Left lung (tissue), 10 donors: ENCODE data around the gene EEF1AKMT2. TPM values are rescaled to one million over a fixed set of nuclear protein-coding genes. Genes with fewer than 3 reads are reported as not detected.
A peak's percentile ranks its signal among the peaks of the same experiment; 100 is the strongest.

ENCODE experiments used
- ATAC-seq: fragments of 200-7000 bp; cut with Tn5 transposase; one replicate; pipeline ENCODE4 v1.9.1; 2020; ENCODE audit warnings: moderate library complexity
- DNase-seq, 4 donors: peaks; one replicate each; pipeline ENCODE4 v3.0.0-alpha.2; 2013 to 2020
- H3K27ac ChIP-seq, 2 donors: fragments of 200-600 bp; sonication (generic) in 1 of 2; one replicate each; pipeline versions ENCODE4 v1.5.0 to v1.8.0; 2020 to 2021
- H3K27me3 ChIP-seq, 2 donors: fragments of 200-600 bp; sonication (generic) in 1 of 2; one replicate each; pipeline versions ENCODE4 v1.5.0 to v1.8.0; 2020 to 2021
- H3K36me3 ChIP-seq, 2 donors: fragments of 200-600 bp; sonication (generic) in 1 of 2; one replicate each; pipeline versions ENCODE4 v1.5.0 to v1.8.0; 2020 to 2021
- H3K4me1 ChIP-seq, 2 donors: fragments of 200-600 bp; one replicate each; pipeline ENCODE4 v1.8.0; 2021
- H3K4me3 ChIP-seq, 2 donors: fragments of 200-600 bp; sonication (generic) in 1 of 2; one replicate each; pipeline versions ENCODE4 v1.5.0 to v1.8.0; 2020 to 2021; ENCODE audit warnings: mild to moderate bottlenecking in 1 of 2
- H3K9me3 ChIP-seq, 2 donors: fragments of 200-600 bp; sonication (generic) in 1 of 2; one replicate each; pipeline versions ENCODE4 v1.5.0 to v1.8.0; 2020 to 2021
- intact Hi-C, 2 donors: fragments of 100-400 bp; cut with DNase I; formaldehyde crosslinking; loops; one replicate each; pipeline versions ENCODE4 v1.11.2 to v1.14.2; 2022
- polyA plus RNA-seq, 6 donors: library from polyadenylated mRNA; unstranded; fragments of 120-200 nt; gene quantifications; one replicate each; pipeline ENCODE4 v1.2.1, GENCODE V29; 2013; ENCODE audit not compliant: insufficient read length in 6 of 6
- total RNA-seq, 2 donors: library from RNA; stranded (reverse); fragmentation: NEBNext Ultra II Directional; extraction: Animal tissue kit (Norgen Biotek cat#: 25700); gene quantifications; one replicate each; pipeline ENCODE4 v1.2.1, GENCODE V29; 2021
- TF ChIP-seq, protein P1 (sequence below), 2 donors: fragments of 200-600 bp; sonication (generic) in 1 of 2; IDR thresholded peaks; one replicate each; pipeline versions ENCODE4 v1.5.0 to v1.8.0; 2021; ENCODE audit warnings: antibody characterized with exemption in 2 of 2
- donor health status: DM: no; HTN: yes; CAD: no.
- donor health status: DM: no; HTN: no; CAD: no.

EEF1AKMT2 gene
- total and polyA plus RNA-seq, 8 donors: 14.9 to 43.2 (median 35.2) TPM

DNA sequence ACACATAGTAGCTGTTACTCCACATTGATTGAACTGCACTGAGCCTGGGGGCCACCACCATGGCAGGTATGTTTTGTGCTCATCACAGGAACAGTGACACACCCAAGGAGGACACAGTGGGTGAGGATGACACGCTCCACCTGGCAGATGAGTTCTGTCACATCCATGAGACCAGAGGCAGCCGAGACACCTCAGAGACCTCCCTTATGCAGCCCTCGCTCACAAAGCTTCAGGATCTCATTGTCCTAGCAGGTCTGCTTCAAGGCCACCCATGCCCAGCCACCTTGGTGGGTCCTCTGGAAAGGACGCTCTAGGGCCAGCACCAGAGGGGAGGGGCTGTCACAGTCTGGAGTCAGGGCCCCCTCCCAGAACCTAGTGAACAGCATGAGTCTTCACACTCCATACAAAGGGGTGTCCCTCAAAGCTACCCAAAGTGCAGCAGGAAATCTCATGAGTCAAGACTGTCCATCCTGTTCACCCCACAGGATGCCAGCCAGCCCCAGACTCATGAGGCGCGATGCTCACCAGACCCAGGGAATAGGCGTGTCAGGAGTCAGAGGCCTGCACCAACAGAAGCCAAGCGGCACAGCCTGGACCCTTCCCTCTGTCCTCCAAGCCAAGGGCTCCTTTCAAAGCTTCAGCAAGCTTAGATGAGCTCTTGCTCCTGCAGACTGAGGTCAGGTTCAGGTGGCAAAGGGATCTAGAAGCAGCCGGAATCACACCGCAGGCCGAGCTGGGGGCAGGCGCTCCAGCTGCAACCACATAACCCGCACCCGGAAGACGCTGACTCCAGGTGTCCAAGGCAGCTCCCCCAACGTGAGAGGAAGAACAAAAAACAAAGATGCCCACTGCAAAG lies 57.1 kb downstream of the EEF1AKMT2 start:
- Histone ChIP-seq H3K36me3 (no peaks in the 10 kb centered on the region), H3K4me3 (no peak overlapping the region), H3K27ac (peak overlapping the region in 1 of 2 donors; percentile 71), H3K4me1 (peaks cover 50 to 88% of the 10 kb centered on the region in 2 donors), H3K9me3 (no peaks in the 10 kb centered on the region), H3K27me3 (no peaks in the 10 kb centered on the region)
- intact Hi-C loops: no loop called here
- DNase-seq (no peak), ATAC-seq (no peak)
- TF ChIP-seq, protein P1, sequence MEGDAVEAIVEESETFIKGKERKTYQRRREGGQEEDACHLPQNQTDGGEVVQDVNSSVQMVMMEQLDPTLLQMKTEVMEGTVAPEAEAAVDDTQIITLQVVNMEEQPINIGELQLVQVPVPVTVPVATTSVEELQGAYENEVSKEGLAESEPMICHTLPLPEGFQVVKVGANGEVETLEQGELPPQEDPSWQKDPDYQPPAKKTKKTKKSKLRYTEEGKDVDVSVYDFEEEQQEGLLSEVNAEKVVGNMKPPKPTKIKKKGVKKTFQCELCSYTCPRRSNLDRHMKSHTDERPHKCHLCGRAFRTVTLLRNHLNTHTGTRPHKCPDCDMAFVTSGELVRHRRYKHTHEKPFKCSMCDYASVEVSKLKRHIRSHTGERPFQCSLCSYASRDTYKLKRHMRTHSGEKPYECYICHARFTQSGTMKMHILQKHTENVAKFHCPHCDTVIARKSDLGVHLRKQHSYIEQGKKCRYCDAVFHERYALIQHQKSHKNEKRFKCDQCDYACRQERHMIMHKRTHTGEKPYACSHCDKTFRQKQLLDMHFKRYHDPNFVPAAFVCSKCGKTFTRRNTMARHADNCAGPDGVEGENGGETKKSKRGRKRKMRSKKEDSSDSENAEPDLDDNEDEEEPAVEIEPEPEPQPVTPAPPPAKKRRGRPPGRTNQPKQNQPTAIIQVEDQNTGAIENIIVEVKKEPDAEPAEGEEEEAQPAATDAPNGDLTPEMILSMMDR (IDR thresholded peaks at IDR 0.05): no peak

DNA sequence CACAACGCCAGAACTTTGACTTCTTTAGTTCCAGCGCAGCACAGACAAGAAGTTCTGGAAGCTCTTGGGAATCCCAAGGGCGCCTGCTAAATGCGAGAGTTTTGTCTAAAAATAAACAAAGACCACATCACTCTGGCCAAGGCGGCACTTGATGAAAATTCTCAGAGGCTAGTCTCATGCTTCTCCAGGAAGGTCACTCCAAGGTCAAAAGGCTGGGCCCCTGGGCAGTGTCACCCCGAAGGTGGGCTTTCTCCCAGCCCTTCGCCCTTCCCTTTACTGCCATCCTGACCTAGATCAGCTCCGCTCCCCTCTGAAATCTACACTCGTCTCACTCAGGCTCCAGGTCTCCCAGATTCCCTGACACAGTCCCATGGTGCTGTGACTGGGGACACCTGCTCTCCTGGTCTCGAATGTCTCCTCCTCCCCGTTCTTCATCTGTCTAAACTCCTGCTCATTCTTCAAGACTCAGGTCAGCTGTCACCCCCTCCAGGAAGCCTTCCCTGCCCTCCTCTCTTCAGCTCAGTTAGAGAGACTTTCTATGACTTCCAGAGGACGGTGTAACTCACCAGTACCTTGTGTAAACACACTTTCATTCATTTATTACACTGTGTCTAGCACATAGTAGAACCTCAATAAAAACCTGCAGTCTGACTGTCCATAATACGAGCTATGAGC lies 58.0 kb downstream of the EEF1AKMT2 start:
- Histone ChIP-seq H3K4me1 (peaks cover 47 to 88% of the 10 kb centered on the region in 2 donors), H3K27me3 (no peaks in the 10 kb centered on the region), H3K9me3 (no peaks in the 10 kb centered on the region), H3K27ac (peak overlapping the region; percentile 71), H3K4me3 (no peak overlapping the region), H3K36me3 (no peaks in the 10 kb centered on the region)
- intact Hi-C loops: no loop called here
- DNase-seq (no peak), ATAC-seq (no peak)
- TF ChIP-seq, protein P1 (IDR thresholded peaks at IDR 0.05): no peak

DNA sequence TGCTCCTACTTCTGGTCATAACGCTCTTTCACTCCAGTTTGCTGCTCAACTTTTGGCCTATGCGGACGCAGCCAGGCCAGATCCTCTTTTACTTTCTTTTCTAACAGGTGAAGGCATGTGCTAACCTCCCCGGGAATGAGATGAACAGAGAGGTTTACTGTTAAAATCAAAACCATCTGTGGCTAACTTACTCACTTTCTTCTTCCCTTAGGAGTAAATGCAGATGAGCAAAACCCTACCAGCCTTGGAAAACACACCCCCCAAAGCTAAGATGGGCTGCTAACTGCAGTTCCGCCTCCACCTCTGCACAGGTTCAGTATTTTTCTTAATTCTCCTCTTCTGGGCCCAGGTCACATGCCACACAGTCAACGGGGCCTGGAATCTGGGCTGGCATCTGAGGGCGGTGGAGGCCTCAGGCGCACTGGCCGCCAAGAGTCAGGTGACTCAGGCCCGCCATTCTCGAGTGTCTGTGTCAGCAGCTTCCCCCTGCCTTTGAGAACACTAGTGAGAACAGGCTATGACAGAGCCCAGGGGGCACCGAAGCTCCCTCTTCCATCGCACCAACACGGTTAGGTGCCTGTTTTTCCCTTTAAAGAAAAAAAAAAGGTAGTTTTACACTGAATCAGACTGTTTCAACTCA lies 58.6 kb downstream of the EEF1AKMT2 start:
- H3K4me3 ChIP-seq: no peak overlapping the region
- ATAC-seq (peak; percentile 67), DNase-seq (peak in 2 of 4 donors; percentile 83 to 88)
- H3K27me3 ChIP-seq: no peaks in the 10 kb centered on the region
- TF ChIP-seq, protein P1 (IDR thresholded peaks at IDR 0.05): no peak
- intact Hi-C loops: no loop called here
- H3K36me3 ChIP-seq: no peaks in the 10 kb centered on the region
- peak overlapping the region; percentile 71 for H3K27ac ChIP-seq
- peaks cover 49 to 88% of the 10 kb centered on the region in 2 donors for H3K4me1 ChIP-seq
- H3K9me3 ChIP-seq: no peaks in the 10 kb centered on the region

DNA sequence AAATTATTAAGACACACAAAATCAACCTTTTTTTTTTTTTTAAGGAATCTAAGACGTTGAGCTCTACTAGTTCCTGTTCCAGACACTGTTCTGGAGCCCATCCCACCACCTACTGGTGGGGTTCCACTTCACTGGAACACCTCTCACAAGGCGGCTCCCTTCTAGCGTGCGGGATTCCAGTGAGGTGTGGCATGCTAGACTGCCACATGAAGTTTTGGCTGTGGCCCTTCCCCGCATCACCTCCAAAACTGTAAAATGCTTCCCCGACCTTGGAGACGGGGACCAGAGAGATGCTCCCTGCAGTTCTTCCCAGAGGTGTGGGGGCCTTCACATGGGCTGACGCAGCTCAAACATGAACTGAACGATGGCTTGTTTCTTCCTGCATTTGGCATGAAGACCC lies 60.1 kb downstream of the EEF1AKMT2 start:
- H3K4me3 ChIP-seq: no peak overlapping the region
- intact Hi-C loops: no loop called here
- DNase-seq (no peak), ATAC-seq (no peak)
- no peaks in the 10 kb centered on the region for H3K9me3 ChIP-seq
- H3K36me3 ChIP-seq: no peaks in the 10 kb centered on the region
- H3K4me1 ChIP-seq: peaks cover 36 to 88% of the 10 kb centered on the region in 2 donors
- TF ChIP-seq, protein P1 (IDR thresholded peaks at IDR 0.05): no peak
- no peak overlapping the region for H3K27ac ChIP-seq
- H3K27me3 ChIP-seq: no peaks in the 10 kb centered on the region

DNA sequence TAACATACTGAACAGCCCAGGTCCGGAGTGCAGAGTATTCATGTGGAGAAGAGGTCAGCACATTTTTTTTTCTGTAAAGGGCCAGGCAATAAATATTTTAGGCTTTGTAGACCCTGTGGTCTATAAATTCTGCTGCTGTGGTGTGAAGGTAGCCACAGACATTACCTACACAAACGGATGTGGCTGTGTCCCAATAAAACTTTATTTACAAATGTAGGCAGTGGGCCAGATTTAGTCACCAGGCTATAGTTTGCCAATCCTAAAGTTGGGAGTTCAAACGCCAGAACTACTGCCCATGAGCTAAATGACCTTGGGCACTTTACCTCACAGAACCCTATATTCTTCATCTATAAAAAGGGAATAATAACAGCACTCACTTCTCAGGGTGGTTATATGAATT lies 60.9 kb downstream of the EEF1AKMT2 start:
- no peak overlapping the region for H3K4me3 ChIP-seq
- DNase-seq: no peak
- H3K27ac ChIP-seq: no peak overlapping the region
- TF ChIP-seq, protein P1 (IDR thresholded peaks at IDR 0.05): no peak
- no peaks in the 10 kb centered on the region for H3K27me3 ChIP-seq
- no peaks in the 10 kb centered on the region for H3K36me3 ChIP-seq
- no peak for ATAC-seq
- H3K4me1 ChIP-seq: peaks cover 29 to 81% of the 10 kb centered on the region in 2 donors
- no peaks in the 10 kb centered on the region for H3K9me3 ChIP-seq
- intact Hi-C loops: no loop called here
